Stimulated activated CD8-positive, alpha-beta memory T cell treated with anti-CD3 and anti-CD28 coated beads, Interleukin-4, amount 100 ng/mL, for 1 hour (primary cell): Measurements from ENCODE around the gene SURF6.
"Not testable (repeated sequence)": the region's sequence is repeated elsewhere in the genome, so short reads cannot be mapped to it uniquely, and the experiment has no call there.

Experiments used
- DNase-seq, 2 donors: peaks; one replicate each; pipeline ENCODE4 v3.0.0-alpha.2; 2020; ENCODE audit warnings: low read depth in 2 of 2, low spot score in 1 of 2

The SURF6 gene

GRCh38 chr9:133348718-133349573 is 13.0 kb upstream of the SURF6 start:
- DNase-seq = no peak

- peak; percentile 72 to 78 for DNase-seq
Measured at GRCh38 chr9:133347985-133348717, 12.2 kb upstream of the SURF6 start, which contains the start of the genes MED22 and RPL7A. MED22 (minus strand) TSS chr9:133348131; CDS start chr9:133346662, 1,469 bp downstream. RPL7A (plus strand) TSS chr9:133348218; CDS start chr9:133348244, 26 bp downstream.

GRCh38 chr9:133347515-133347984 is 11.6 kb upstream of the SURF6 start:
- no peak for DNase-seq

- no peak for DNase-seq
Measured at GRCh38 chr9:133346021-133346785, 10.2 kb upstream of the SURF6 start.

GRCh38 chr9:133345596-133345995 is 9.6 kb upstream of the SURF6 start:
- no peak for DNase-seq

GRCh38 chr9:133344979-133345378 is 9.0 kb upstream of the SURF6 start:
- no peak for DNase-seq

- DNase-seq = no peak
Measured at GRCh38 chr9:133344071-133344470, 8.1 kb upstream of the SURF6 start.

- DNase-seq = no peak
Measured at GRCh38 chr9:133342570-133342969, 6.6 kb upstream of the SURF6 start.

- DNase-seq = no peak
Measured at GRCh38 chr9:133342069-133342406, 6.0 kb upstream of the SURF6 start.

GRCh38 chr9:133341369-133342068 is 5.5 kb upstream of the SURF6 start:
- no peak for DNase-seq

- DNase-seq = no peak
Measured at GRCh38 chr9:133340916-133341315, 4.9 kb upstream of the SURF6 start.

- DNase-seq = no peak
Measured at GRCh38 chr9:133340256-133340655, 4.3 kb upstream of the SURF6 start.

GRCh38 chr9:133339641-133340040 is 3.7 kb upstream of the SURF6 start:
- no peak for DNase-seq

- not testable (repeated sequence) for DNase-seq
Measured at GRCh38 chr9:133334888-133335287, 1.1 kb downstream of the SURF6 start.

- no peak for DNase-seq
Measured at GRCh38 chr9:133334161-133334560, 1.8 kb downstream of the SURF6 start.

GRCh38 chr9:133333566-133333965 is 2.4 kb downstream of the SURF6 start:
- no peak for DNase-seq

- no peak for DNase-seq
Measured at GRCh38 chr9:133333011-133333410, 3.0 kb downstream of the SURF6 start.

GRCh38 chr9:133332381-133332730 is 3.6 kb downstream of the SURF6 start:
- no peak for DNase-seq

GRCh38 chr9:133331641-133332380 is 4.2 kb downstream of the SURF6 start:
- no peak for DNase-seq

- DNase-seq = no peak
Measured at GRCh38 chr9:133331221-133331620, 4.8 kb downstream of the SURF6 start.
